Ovary (tissue), 9 donors: Measurements from ENCODE around the gene FAM3A. TPM values are rescaled to one million over a fixed set of nuclear protein-coding genes. Genes with fewer than 3 reads are reported as not detected.
A peak's percentile ranks its signal among the peaks of the same experiment; 100 is the strongest.

Experiments
- DNase-seq, 5 donors: peaks; one replicate each; pipeline ENCODE4 v3.0.0-alpha.2; 2019 to 2020
- H3K27ac ChIP-seq, 2 donors: fragments of 200-600 bp; one replicate each; pipeline versions ENCODE4 v1.5.1 to v1.8.0; 2019 to 2022
- H3K27me3 ChIP-seq: fragments of 200-600 bp; one replicate; pipeline ENCODE4 v1.8.0; 2022
- H3K36me3 ChIP-seq: fragments of 200-600 bp; sonication (generic); one replicate; pipeline ENCODE4 v1.5.1; 2019
- H3K4me1 ChIP-seq: one replicate; pipeline ENCODE4 v1.8.1; 2013; ENCODE audit warnings: mild to moderate bottlenecking, moderate library complexity; ENCODE audit not compliant: insufficient read depth
- H3K4me3 ChIP-seq: fragments of 200-600 bp; sonication (generic); one replicate; pipeline ENCODE4 v1.5.1; 2017
- H3K9me3 ChIP-seq, 2 donors: fragments of 200-600 bp in 1 of 2; sonication (generic) in 1 of 2; one replicate each; pipeline versions ENCODE4 v1.5.1 to v1.8.1; 2013 to 2019; ENCODE audit warnings: mild to moderate bottlenecking in 1 of 2, moderate library complexity in 1 of 2
- CTCF ChIP-seq, 3 donors: fragments of 450-650 bp in 2 of 3; fragments of 200-600 bp in 1 of 3; IDR thresholded peaks; one replicate each; pipeline versions ENCODE4 v1.5.1 to v1.8.0; 2016 to 2022; ENCODE audit warnings: antibody characterized with exemption in 3 of 3, mild to moderate bottlenecking in 1 of 3
- EP300 ChIP-seq: sonication (generic); formaldehyde crosslinking; IDR thresholded peaks from one replicate; pipeline ENCODE4 v1.6.1; 2017; ENCODE audit warnings: antibody characterized with exemption
- POLR2A ChIP-seq: fragments of 450-650 bp; IDR thresholded peaks from one replicate; pipeline ENCODE4 v1.6.1; 2017; ENCODE audit warnings: antibody characterized with exemption, mild to moderate bottlenecking, moderate library complexity
- WGBS, 3 donors: extraction: QIAGEN DNeasy Blood & Tissue Kit in 1 of 3; methylation state at CpG; one replicate each; pipeline versions ENCODE4 v1.1.5 to v1.1.7; 2013 to 2017; 5-methylcytosine and 5-hydroxymethylcytosine counted together
- intact Hi-C, 4 donors: fragments of 100-400 bp; cut with DNase I; formaldehyde crosslinking; loops; one replicate each; pipeline versions ENCODE4 v1.11.0 to v1.15.1; 2022 to 2023
- polyA plus RNA-seq, 2 donors: library from polyadenylated mRNA; stranded (reverse); fragments of 200-250 nt in 1 of 2; fragments of 350-450 nt in 1 of 2; fragmentation: Illumina TruSeq in 1 of 2; extraction: RNeasy Lipid Tissue Mini Kit (QIAGEN cat#74804) in 1 of 2; gene quantifications; one replicate each; pipeline ENCODE4 v1.2.3, GENCODE V29; 2013 to 2014
- total RNA-seq, 7 donors: library from RNA; depleted of rRNA in 2 of 7; stranded (reverse); fragments of >200 nt in 2 of 7; fragmentation: NEBNext Ultra II Directional in 3 of 7; extraction: Animal tissue kit (Norgen Biotek cat#: 25700) in 3 of 7; gene quantifications; one replicate each; pipeline versions ENCODE4 v1.1.0 to v1.2.4, GENCODE V29; 2016 to 2023
- donor health status: DM: no; HTN: no; CAD: no; lungs with moderate emphysema.
- donor health status: DM: no; HTN: no; CAD: no.
- donor health status: Bipolar disorder and iron deficiency.
- donor health status: DM: yes; HTN: yes; CAD: no.
- donor health status: DM: no; HTN: no; CAD: no.
- donor health status: DM: yes; HTN: yes; CAD: no.

FAM3A gene
- total and polyA plus RNA-seq, 9 donors, result 3.6 to 81.6 (median 62.9) TPM

DNA sequence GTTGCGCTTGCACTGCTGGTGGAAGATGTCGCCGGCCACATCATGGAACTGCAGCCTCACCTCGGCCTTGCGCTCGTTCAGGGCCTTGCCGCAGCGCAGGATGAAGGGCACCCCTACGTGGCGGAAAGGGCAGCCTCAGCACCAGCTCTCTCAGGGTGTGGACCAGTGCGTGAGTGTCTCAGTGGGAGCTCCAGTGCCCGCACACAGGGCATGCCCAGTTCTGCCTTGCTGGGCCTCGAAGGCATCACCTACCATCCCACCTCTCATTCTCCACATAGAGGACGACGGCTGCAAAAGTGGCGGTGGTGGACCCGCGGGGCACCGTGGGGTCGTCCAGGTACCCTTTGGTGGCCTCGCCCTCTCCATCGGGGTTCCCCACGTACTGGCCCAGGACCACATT lies 16.7 kb upstream of the FAM3A start:
- Histone ChIP-seq H3K27ac (no peak overlapping the region), H3K27me3 (no peaks in the 10 kb centered on the region), H3K36me3 (no peaks in the 10 kb centered on the region), H3K9me3 (no peaks in the 10 kb centered on the region), H3K4me1 (peaks cover 3% of the 10 kb centered on the region), H3K4me3 (no peak overlapping the region)
- DNase-seq, result no peak
- intact Hi-C loops, result loop anchor here in 1 of 4 donors (5.0 kb wide), 1 partner anchor 130 kb away; no protein-coding TSS in a partner anchor
- 87 to 92% (median 87%) methylated on average over 22 to 23 of the region's 23 CpGs for WGBS, 3 donors
- TF ChIP-seq CTCF (IDR thresholded peaks at IDR 0.05) (no peak), POLR2A (no peak), EP300 (no peak)

GRCh38 chrX:154531626-154532025 lies 15.6 kb upstream of the FAM3A start:
- Histone ChIP-seq H3K27ac (no peak overlapping the region), H3K36me3 (no peaks in the 10 kb centered on the region), H3K9me3 (no peaks in the 10 kb centered on the region), H3K27me3 (no peaks in the 10 kb centered on the region), H3K4me3 (no peak overlapping the region), H3K4me1 (peaks cover 3% of the 10 kb centered on the region)
- TF ChIP-seq EP300 (no peak), CTCF (IDR thresholded peaks at IDR 0.05) (no peak), POLR2A (no peak)
- 56 to 64% (median 59%) methylated on average over 14 to 16 of the region's 16 CpGs for WGBS, 3 donors
- DNase-seq, result peak in 1 of 5 donors; percentile 50
- intact Hi-C loops, result loop anchor here in 1 of 4 donors (5.0 kb wide), 1 partner anchor 129 kb away; no protein-coding TSS in a partner anchor

- WGBS, 3 donors, result 81 to 85% (median 84%) methylated on average over 11 of the region's 11 CpGs
- Histone ChIP-seq H3K27ac (no peak overlapping the region), H3K4me3 (no peak overlapping the region), H3K36me3 (no peaks in the 10 kb centered on the region), H3K4me1 (peaks cover 3% of the 10 kb centered on the region), H3K27me3 (no peaks in the 10 kb centered on the region), H3K9me3 (no peaks in the 10 kb centered on the region)
- DNase-seq, result no peak
- intact Hi-C loops, result loop anchor here in 1 of 4 donors (5.0 kb wide), 1 partner anchor 128 kb away; no protein-coding TSS in a partner anchor
- no peak for TF ChIP-seq CTCF (IDR thresholded peaks at IDR 0.05)
- TF ChIP-seq POLR2A, result no peak
- no peak for TF ChIP-seq EP300
Observed at GRCh38 chrX:154530286-154530685, 14.3 kb upstream of the FAM3A start.

DNA sequence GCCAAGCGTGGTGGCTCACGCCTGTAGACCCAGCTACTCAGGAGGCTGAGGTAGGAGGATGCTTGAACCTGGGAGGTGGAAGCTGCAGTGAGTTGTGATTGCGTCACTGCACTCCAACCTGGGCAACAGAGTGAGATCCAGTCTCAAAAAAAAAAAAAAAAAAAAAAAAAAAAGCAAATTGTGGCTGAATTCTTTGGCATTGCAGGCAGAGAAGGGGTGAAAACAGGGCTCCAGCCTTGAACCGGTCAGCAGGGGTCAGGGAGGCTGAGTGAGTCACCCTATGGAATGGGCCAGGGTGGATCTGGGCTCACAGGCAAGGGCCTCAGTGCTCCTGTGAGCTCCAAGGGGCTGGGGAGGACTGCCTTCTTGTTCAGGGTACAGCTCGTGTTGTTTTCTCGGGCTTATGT lies 13.2 kb upstream of the FAM3A start:
- Histone ChIP-seq H3K4me1 (no peaks in the 10 kb centered on the region), H3K36me3 (no peaks in the 10 kb centered on the region), H3K9me3 (no peaks in the 10 kb centered on the region), H3K27me3 (no peaks in the 10 kb centered on the region), H3K4me3 (no peak overlapping the region), H3K27ac (peak overlapping the region in 1 of 2 donors; percentile 11)
- intact Hi-C loops, result no loop called here
- peak in 4 of 5 donors; percentile 66 to 79 (median 76) for DNase-seq
- no peak for TF ChIP-seq EP300
- no peak for TF ChIP-seq CTCF (IDR thresholded peaks at IDR 0.05)
- no peak for TF ChIP-seq POLR2A
- 55 to 64% (median 63%) methylated on average over 6 of the region's 6 CpGs for WGBS, 3 donors
